Activated T-cell treated with anti-CD3 and anti-CD28 coated beads for 48 hours (primary cell): Measurements from ENCODE around the gene NDUFA8.
"Not testable (repeated sequence)": the region's sequence is repeated elsewhere in the genome, so short reads cannot be mapped to it uniquely, and the experiment has no call there.

ENCODE experiments used
- DNase-seq: peaks from one replicate; pipeline ENCODE4 v3.0.0-alpha.2; 2020; ENCODE audit warnings: low read depth

The NDUFA8 gene

DNA sequence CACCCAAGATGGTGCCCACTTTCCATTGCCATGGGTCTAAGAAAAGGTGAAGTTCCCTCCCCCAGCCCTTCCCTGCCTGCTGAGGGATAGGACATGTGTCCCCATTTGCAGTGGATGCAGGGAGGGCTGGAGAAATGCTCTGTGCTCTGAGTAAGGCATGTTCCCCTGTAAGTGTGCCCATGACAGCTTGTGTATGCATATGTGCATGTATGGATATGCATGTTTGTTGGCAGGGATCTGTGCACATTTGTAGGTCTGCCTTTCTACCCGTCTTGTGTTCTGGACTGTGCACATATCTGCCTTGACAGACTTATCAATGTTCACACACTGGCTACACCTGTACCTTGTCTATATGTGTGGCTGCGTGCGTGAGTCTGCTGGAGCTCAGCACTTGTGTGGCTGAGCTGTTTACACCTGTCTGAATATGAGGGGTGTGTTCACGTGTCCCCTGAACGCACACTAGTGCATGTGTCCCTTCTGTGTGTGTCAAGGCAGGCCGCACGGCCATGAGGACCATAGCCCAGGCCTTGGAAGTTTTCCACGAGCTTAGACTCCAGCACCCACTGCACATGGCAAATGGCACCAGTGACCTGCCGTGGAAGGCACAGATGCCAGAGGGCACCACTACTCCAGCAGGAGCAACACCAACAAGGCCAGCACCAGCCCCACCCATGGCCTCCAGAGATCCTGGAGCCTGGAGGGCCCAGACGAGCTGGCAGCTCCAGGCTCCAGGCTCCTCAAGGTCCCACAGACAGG lies 39.1 kb downstream of the NDUFA8 start:
- DNase-seq, result no peak

DNA sequence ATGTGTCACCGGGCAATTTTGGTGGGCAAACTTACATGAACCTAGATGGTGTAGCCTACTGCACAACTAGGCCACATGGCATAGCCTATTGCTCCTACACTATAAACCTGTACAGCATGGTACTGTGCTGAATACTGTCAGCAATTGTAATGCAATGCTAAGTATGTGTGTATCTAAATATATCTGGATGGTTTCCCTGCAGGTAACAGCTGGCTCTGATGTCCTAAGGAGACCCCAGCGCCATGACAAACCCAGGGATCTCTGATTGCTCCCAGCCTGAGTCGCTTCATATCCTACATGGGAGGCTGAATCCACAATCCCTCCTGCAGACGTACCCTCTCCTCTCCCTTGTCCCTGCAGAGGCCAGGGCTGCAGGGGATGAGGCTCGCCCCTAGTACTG lies 39.9 kb downstream of the NDUFA8 start:
- DNase-seq, result no peak

DNA sequence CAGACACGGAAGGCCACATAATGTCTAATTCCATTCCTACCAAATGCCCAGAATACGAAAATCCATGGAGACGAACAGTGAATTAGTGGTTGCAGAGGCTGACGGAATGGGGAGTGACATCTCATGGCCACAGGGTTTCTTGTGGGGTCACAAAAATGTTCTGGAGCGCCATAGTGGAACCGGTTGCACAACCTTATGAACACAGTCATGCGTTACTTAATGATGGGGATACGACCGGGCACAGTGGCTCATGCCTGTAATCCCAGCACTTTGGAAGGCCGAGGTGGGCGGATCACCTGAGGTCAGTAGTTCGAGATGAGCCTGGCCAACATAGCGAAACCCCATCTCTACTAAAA lies 40.4 kb downstream of the NDUFA8 start:
- no peak for DNase-seq

DNA sequence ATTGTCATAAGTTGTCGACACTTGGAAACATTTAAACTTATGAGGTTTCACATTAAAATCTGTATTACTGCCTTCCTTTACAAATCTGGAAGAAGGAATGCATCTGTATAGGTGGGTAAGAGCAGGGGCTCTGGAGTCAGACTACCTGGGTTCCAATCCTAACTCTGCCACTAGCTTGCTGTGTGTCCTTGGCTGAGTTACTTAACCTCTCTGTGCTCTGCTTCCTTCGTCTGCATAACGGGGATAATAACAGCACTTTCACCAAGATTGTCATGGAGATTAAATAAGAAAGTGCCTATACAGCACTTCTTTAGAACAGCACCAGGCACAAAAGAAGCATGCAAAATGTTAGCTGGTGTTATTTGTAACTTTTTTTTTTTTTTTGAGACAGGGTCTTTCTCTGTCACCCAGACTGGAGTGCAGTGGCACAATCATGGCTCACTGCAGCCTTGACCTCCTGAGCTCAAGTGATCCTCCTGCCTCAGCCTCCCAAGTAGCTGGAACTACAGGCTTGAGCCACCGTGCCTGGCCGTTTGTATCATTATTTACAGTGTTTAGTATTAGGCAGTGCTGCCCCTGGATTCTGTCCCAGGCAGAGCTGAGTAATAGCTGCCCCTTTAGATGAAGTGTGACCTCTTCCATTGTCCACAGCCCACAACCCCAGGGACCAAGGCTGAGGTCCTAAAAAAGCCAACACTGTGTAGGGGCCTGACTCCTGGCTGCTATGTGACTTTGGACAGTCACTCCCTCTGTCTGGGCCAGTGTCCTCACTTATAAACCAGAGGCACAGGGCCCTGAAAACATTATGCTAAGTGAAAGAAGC lies 41.0 kb downstream of the NDUFA8 start:
- no peak for DNase-seq

DNA sequence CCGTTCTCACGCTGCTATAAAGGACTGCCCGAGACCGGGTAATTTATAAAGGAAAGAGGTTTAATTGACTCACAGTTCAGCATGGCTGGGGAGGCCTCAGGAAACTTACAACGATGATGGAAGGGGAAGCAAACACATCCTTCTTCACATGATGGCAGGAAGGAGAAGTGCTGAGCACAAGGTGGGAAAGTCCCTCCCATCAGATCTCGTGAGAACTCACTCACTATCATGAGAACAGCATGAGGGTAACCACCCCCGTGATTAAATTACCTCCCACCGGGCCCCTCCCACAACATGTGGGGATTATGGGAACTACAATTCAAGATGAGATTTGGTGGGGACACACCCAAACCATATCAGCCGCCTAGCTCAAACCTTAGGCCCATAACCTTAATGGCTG lies 42.3 kb downstream of the NDUFA8 start:
- DNase-seq, result not testable (repeated sequence)

DNA sequence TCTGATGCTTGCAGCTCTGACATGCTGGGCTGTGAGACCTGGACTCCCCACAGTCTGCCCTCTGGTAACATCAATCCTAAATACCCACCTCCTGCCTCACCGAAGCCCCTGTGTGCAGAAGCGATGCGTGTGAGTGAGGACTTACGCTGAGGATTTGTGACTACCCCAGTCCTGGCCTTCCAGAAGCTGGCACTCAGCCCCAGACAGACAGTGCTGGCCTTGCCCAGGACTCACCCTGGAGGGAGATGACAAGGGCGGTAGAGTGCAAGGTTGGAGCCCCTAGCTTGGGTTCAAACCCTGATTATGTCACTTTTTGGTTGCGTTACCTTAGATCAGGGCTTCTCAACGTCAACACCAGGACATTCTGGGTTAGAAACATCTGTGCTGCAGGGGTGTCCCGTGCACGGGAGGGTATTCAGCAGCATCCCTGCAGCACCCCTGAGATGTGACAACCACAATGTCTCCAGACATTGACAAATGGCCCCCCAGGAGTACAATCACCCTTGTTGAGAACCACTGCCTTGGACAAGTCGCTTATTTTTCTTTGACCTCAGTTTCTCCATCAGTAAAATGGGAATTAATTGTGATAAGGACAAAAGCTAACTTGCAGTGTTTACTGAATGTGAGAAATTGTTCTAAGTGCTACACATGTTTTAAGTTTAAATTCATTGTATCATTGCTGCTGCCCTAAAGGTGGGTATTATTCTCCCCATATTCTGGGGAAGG lies 43.0 kb downstream of the NDUFA8 start:
- DNase-seq, result no peak

DNA sequence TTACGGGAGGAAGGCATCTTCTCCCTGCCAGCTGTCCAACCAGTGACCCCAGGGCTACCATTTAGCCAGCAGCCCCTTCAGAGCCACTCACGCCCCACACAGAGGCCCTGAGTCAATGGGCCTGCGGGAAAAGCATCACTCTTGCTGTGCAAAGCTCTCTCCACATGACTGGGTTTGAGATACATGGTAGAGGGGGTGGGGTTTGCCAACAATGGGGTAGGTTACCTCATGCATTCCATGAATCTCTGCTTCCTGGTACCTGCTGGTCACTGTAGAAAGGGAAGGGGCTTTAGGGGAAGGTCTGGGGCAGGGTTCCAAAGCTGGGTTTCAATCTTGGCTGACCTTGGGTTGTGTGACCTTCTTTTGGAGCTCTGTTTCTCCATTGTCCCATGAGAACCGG lies 43.5 kb downstream of the NDUFA8 start:
- no peak for DNase-seq

DNA sequence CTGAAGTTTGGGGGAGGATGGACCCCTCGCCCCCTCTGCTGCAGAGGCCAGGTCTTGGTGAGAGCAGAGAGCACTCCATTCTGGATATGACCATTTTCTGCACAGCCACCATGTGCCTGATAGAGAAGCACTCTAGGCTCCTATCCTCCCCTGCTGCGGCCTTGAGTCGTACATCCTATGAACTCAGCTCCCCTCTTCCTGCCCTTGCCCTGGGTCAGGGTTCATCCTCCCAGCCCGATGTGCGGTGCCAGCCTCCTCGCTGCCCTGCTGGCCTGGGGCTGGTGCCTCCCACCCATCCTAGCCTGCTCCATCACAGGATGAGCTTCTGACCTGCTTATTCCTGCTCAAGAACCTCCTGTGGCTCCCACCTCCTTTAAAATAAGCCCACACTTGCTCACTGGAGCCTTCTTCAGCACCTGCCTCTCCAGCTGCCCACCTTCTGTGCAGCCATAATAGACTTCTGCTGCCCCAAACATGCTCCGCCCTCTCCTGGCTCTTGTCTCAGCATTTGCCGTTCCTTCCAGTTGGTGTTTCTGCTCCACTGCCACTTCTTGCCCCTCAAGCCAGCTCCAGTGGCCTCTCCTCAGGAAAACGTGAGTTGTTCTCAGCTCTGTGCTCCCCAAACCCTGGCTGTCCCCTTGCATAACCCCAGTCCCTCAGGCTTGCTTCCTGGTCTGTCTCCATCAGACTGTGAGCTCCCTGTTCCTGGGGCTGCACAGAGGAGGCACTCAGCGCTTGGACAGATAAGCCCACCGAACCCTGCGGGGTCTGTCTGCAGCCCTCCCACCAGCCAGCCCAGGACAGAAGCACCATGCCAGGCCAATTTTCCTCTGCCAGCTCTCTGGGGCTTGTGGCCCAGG lies 44.2 kb downstream of the NDUFA8 start:
- DNase-seq, result no peak

DNA sequence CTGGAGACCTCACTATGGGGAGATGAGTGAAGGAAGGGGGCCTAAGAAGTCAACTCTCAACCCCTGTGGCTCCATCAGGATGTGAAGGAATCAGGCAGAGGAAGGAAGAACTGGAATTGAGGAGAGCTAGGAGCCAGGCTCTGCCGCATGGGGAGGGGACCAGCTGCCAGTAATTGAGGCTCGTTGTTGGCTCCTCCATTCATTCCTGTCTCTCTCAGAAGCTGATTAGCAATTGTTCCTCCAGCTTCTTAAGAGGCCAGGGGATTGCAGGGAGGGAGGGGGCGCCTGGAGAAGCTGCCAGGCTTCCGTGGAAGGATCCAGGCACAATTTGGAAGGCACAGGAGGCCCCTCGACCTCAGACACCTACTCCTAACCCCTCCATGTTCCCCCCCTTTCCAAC lies 46.0 kb downstream of the NDUFA8 start:
- DNase-seq, result no peak

DNA sequence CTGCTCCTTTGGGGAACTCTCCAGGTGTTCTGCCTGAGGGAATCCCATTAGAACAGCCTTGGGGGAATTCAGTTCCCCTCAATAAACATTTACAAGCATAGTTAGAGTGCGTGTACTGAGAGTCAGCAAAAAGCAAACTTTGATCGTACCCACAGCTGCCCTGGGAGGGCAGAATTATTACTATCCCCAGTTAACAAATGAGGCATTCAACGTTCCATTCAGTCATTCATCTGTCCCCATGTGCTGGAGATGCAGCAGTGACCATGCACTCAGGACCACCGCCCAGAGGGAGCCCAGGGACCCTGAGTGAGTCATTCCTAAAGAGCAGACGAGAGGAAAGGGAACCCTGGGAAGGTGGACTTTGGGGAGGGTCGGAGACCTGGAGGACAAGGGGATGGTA lies 47.3 kb downstream of the NDUFA8 start:
- DNase-seq, result no peak

DNA sequence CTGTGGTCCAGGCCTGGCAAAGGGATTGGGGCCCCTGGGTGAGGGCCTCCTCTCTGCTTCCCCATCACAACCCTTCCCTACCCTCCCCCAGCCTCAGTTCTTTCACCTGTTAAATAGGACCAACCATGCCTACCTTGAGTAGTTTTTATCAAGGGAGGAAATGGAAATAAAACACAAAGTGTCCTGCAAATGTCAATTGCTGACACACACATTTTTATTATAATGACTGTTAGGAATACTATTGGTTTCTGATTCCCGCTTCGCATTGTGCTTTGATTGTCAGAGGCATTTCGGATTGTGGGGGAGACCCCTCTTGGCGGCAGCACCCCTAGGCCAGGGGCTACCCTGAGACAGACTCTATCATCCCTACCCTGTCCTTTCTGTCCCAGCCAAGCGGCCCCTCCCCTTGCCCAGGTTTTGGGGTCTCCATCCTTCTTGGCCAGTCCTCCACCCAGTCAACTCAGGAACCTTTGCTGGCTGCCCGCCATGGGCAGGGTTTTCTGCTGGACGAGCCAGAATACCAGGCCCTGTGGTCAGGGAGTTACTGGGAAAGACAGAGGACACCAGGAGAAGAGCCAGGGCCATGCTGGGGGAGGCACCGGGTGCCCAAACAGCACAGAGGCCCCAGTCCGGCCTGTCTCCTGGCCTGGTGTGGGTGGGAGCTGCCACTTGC lies 48.0 kb downstream of the NDUFA8 start:
- DNase-seq, result no peak

DNA sequence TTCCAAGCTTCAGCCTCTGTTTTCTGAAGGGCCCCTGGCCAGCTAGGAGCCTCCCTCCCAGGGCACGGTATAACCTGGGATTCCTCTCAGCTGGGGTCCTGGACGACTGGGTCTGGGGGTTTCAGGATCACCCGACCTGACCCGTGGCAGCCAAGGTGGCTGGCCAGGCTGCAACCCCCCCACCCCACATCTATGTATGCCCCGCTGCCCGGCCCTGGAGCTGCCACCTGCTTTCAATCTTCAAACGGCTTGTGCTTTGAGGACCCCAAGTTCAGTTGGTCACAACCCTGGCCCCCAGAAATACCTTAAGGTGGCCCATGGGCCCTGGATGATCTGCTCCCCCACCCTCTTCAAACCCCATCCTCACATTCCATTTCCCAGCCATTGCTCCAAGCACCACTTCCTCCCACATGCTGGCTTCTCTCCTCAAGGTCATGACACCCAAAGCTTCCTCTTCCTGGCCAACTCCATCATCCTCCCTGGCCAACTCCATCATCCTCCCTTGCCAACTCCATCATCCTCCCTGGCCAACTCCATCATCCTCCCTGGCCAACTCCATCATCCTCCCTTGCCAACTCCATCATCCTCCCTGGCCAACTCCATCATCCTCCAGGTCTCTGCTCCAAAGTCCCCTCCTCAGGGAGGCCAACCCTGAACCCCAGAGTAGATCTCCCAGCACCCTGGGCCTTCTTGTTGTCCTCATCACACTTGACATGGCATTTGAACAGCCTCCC lies 49.3 kb downstream of the NDUFA8 start:
- DNase-seq, result no peak

DNA sequence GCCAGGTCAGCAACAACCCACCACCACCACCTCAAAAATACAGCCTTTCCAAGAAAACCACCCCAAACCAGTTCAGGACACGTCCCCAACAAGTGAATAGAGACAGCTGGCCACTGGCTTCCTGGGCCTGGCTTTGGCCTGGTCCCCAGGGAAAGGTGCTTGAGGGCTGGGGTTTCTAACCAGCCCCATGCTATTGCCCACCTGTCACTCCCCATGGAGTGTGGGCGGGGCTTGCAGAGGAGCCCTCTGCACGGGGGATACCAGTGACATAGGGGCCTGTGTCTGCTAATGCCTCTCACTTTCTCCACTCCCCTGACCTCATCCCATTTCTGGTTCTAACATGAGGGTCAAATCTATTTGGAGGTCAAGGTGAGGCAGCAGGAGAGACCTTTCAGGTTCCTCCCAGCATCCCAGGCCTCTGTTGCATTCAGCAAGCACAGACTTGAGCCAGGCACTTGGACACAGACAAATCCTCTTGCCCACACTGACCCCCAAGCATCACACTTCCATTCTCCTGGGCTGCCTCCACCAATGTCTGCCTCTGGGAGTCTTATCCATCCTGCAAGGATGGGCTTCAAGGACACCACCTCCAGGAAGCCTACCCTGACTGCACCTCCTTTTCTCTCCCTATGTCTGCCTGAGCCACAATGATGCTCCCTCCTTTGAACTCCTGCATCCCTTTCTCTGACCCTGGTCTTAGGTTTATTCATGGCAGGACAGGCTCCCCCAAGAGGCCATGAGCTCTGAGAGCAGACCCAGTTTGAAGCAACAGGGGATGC lies 50.4 kb downstream of the NDUFA8 start:
- no peak for DNase-seq

DNA sequence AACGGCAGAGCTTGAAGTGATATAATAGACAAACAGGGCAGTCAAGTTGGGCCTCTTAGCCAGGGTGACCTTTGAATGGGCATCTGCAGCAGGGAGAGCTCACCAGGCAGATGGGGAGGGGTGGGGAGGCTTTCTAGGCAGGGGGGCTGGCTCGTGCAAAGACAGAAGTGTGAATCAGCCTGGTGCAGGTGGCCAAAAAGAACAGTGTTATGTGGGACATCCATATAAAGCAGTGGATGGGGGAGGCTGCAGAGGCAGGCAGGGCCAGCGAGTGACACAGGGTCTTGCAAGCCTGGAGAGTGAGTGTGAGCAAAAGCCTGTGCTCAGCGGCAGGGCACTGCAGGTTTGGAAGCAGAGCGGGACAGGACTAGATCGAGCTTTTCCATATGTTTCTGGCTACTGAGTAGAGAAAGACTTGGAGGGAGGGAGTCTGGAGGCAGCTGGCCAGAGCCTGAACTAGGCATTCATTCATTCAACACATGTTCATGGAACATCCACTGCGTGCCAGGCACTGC lies 52.2 kb downstream of the NDUFA8 start:
- DNase-seq, result no peak

DNA sequence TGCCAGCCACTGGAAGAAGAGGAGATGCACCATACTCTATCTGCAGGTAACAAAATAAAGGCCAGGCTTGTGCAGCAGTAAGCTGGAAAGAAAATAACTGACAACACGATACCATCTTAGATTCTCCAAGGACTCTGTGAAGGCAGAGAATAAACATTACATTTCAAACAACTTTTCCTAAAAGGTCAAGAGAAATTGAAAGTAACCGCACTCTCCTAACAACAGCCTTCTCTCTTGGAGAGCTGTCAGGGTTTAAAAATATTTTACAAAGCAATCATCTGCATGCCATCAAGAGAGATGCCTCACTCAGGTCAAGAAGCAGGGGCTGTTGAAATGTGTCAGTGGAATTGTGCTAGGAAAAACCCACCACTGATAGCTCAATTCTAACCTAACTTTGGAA lies 53.0 kb downstream of the NDUFA8 start:
- DNase-seq, result no peak

DNA sequence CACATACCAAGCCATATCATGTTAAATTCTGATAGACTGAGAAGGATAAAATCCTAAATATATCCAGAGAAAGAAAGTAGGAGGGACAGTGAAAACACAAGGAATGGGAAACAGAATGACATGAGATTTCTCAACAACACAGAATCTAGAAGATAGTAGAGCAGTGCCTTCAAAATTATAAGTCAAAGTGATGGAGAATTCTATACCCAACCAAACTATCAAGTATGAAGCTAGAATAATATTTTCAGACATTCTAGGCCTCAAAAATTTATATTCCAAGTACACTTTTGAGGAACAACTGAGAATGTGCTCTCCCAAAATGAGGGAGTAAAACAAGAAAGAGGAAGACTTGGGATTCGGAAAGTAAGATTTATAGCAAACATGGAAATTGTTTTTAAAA lies 55.6 kb downstream of the NDUFA8 start:
- DNase-seq, result no peak

DNA sequence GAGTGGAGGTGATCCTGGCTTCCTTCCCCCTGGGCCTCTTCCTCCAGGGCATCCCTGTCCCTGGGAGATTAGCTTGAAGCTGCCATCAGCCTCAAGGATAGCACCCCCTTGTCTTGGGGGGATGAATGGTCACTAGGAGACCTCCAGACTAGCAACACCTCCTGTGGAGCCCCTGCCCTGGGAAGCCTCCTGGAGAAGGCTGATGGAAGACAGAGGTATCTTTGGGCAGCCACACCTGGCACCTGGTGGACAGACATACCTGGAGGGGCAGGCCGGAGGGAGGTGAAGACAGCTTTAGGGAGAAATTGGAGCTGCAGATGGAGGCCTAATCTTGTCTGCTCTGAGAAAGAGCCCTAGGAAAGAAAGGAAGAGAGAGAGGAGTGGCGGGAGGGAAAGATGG lies 57.4 kb downstream of the NDUFA8 start:
- DNase-seq, result no peak

DNA sequence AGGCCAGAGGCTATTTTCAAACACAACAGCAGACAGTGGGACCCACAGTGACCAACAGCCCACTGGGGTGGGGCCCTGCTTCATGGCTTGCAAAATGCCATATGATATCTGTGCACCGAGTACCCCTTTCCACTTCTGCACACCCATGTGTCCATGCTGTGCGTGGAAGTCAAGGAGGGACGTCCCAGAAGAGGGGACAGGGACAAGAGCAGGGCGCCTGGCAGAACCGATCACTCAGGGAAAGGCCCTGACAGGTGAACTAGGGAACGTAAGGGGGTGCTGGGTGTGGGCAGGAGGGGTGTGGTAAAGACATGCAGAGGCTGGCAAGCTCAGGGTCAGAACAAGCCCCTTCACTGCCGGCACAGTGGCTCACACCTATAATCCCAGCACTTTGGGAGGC lies 58.8 kb downstream of the NDUFA8 start:
- no peak for DNase-seq

DNA sequence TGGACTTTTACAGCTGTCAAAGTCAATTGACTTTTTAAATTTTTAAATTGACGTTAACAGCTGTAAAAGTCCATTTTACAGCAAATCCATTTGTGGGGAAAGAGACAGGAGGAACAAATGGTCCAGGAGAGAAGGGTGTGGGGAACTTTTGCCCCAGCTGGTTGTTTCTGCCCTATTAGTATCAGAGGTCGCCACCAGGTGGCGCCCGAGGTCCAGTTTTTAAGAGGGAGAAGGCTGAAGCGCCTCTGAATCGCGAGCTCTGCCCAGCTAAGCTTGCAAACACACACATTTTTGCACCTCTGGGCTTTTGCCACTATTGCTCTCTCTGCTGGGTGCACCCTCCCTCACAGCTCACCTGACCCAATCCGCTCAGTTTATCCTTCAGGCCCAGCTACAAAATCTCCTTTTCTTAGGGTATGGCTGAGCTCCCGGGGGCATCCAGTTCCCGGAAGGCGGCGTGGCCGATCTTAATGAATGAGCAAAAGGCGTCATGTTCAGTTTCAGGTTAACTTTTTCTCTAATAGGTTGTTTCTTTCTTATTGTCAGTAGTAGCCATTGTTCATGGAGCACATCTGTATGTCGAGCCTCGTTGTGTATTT lies 60.2 kb downstream of the NDUFA8 start:
- peak; percentile 69 for DNase-seq
